ENCODE data around the gene FCAMR.

FCAMR gene, protein sequence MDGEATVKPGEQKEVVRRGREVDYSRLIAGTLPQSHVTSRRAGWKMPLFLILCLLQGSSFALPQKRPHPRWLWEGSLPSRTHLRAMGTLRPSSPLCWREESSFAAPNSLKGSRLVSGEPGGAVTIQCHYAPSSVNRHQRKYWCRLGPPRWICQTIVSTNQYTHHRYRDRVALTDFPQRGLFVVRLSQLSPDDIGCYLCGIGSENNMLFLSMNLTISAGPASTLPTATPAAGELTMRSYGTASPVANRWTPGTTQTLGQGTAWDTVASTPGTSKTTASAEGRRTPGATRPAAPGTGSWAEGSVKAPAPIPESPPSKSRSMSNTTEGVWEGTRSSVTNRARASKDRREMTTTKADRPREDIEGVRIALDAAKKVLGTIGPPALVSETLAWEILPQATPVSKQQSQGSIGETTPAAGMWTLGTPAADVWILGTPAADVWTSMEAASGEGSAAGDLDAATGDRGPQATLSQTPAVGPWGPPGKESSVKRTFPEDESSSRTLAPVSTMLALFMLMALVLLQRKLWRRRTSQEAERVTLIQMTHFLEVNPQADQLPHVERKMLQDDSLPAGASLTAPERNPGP

GRCh38 chr1:206970446-206970845 lies at the start of gene FCAMR:
FCAMR (minus strand) TSS chr1:206970460; CDS start chr1:206970125, 335 bp downstream.
- no peak for DNase-seq (ENCODE audit: low read depth)

DNA sequence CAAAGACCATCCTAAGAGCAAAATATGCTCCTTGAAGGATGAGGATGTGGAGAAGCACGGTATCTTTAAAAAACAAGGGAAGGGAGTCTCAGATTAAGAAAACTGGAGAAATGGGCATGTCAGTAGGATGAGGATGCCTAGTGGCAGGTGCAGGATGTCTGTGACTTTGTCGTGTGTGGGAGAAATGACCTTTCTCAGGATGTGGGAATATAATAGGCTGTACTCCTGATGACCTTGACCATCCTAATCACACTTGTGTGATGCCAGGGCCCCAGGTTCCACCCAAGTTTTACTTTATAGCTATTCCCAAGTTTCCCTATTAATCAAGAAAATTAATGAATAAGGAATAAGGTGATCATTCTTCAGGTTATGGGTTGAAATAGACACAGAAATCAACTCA lies 49.4 kb upstream of the FCAMR start:
- DNase-seq (ENCODE audit: low read depth): no peak

DNA sequence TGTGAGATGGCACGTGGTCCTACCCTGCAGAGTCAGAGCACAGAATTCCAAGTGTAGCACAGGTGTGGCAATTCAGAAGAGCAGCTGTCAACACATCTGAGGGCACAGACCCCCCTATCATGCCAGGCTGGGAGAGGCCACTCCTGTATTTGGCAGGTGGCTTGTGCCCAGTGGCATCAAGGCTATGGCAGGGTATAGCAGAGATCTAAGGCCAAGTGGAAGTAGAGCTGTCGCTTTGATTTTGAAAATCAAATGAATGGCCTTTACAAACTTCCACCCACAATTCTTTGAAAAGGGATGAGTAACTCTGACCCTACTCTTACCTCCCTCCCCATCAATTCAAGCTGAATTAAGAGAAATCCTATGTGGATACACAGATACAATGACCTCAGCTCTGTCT lies 48.9 kb upstream of the FCAMR start:
- no peak for DNase-seq (ENCODE audit: low read depth)

GRCh38 chr1:207018707-207019106 lies 48.4 kb upstream of the FCAMR start:
- no peak for DNase-seq (ENCODE audit: low read depth)

- DNase-seq (ENCODE audit: low read depth): no peak
Observed at GRCh38 chr1:207017615-207018559, 47.6 kb upstream of the FCAMR start.

GRCh38 chr1:207015791-207016190 lies 45.5 kb upstream of the FCAMR start:
- DNase-seq (ENCODE audit: low read depth): no peak

DNA sequence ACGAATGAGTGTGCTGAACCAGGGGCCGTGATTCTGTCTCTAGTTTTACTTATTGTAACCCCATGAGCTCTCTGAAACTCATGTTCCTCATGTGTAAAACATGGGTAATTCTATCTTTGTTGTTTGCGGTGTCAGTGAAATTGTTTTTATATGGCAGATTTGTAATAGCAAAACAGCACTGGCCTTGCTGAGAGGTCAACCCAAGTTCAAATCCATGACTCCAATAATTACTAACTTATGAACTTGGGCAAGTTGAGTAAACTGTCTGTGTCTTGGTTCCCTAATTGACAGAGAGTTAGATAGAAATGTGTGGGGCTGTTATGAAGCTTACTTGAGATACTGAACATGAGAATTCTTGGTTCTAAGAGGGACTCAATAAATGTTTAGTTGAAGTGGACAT lies 44.5 kb upstream of the FCAMR start:
- no peak for DNase-seq (ENCODE audit: low read depth)

DNA sequence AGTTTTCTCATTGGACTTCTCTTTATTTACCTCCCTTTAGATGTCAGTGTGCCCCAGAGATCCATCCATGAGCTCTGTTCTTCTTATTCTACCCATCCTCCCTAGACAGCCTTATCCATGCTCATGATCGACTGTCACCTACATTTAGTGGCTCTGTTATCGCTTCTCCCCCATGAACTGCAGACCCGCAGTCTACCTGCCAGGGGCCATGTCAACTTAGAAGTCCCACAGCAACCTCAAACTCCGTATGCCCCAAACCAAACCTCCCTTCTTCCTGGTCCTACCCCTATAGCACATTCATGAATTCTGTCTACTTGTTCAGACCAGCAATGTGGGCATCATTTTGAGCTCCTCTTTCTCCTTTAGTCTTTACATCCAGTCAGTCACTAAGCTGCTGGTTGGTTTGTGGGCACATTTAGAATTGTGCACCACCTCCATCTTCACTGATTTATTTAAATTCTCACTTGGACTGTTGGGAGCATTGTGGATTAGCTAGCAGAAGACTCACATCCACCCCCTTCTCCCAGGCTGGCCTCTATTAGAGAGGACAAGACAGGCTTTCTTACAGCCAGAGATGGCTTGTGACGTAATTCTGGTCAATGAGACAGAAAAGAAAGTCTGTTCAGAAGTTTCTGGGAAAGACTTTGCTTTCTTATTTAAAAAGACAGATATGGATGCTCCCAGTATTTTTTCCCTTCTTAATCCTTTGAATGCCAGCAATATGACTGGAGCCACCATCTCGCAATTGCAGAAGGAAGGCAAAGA lies 43.2 kb upstream of the FCAMR start:
- no peak for DNase-seq (ENCODE audit: low read depth)

GRCh38 chr1:207010726-207011125 lies 40.5 kb upstream of the FCAMR start:
- DNase-seq (ENCODE audit: low read depth): no peak

DNA sequence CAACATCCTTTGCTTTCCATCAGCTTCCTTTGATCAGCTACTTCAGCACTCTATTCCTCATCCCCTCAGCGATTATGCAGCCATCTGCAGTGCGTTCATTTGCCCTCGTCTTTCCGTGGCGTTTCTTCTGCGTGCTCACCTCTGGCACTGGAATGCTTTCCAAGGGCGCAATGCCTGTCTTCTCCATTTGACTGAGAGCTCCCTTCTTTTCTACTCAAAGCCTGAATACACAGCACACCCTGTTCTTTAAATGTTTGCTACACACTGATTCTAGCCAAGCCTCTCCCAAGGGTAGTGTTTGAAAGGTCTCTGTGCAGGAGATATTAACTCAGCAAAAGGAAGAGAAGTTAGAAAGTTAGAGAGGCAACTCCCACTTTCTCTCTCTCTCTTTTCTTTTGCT lies 39.7 kb upstream of the FCAMR start:
- DNase-seq (ENCODE audit: low read depth): no peak

GRCh38 chr1:207009182-207009850 lies 39.1 kb upstream of the FCAMR start:
- DNase-seq (ENCODE audit: low read depth): no peak

- DNase-seq (ENCODE audit: low read depth): no peak
Observed at GRCh38 chr1:207007352-207008033, 37.2 kb upstream of the FCAMR start.

GRCh38 chr1:207006914-207007313 lies 36.7 kb upstream of the FCAMR start:
- DNase-seq (ENCODE audit: low read depth): no peak

- DNase-seq (ENCODE audit: low read depth): no peak
Observed at GRCh38 chr1:207006083-207006482, 35.8 kb upstream of the FCAMR start.

DNA sequence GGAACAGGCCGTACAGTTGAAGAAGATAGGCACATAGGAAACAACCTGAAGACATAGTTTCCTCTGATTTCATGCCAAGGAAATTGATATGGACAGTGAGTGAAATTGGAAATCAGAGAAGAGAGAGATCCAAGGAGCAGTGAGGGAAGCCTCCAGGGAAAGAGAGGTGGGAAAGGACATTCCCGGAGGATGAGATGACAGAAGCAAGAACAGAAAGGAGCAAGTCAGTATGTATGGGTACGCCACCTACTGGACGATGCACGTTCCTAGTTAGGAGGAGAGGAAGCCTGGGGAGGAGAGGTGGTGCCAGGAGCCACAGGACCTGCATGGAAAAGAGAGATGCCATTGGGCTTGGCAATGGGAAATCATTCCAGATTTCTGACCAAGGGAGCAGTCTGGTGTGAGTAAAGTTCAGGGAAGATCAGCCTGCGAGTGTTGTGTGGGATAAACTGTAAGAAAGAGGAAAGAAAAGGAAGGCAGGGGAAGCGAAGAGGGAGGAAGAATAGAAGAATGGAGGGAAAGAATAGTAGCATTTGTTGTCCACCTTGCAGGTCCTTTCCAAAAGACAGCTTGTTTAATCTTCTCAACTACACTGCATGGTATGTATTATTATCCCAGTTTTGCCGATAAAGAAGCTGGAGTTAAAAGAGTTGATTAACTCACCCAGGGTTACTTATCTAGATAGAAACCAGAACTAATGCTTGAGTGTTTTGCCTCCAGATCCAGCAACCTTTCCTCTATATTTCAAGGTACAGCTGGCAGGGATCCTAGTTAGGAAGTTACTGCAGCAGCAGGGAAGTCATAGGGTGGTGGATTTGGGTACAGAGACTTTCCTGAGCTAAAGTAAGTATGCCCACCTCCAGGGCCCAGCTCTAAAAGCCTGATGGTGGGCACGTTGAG lies 34.9 kb upstream of the FCAMR start:
- DNase-seq (ENCODE audit: low read depth): peak; percentile 13

DNA sequence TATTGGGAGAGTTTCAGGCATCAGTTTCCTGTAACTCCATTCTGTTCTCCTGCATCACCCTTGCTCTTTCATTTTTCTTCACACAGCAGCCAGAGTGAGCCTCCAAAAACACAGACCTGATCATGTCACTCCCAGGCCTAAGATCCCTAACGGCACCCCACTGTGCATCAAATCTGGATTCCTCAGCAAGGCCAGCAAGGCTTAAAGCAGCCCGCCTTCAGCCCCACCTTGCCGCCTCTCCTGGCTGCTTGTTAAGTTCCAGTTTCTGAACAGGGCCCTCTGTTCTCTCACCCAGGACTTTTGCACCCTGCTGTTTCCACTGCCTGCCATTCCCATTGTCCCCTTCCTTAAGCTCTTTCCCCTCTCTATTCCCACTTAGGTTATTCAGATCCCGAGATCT lies 33.0 kb upstream of the FCAMR start:
- no peak for DNase-seq (ENCODE audit: low read depth)

- no peak for DNase-seq (ENCODE audit: low read depth)
Observed at GRCh38 chr1:207002724-207003146, 32.5 kb upstream of the FCAMR start.

GRCh38 chr1:207001492-207002245 lies 31.4 kb upstream of the FCAMR start:
- no peak for DNase-seq (ENCODE audit: low read depth)

Data from stimulated activated CD4-positive, alpha-beta T cell treated with anti-CD3 and anti-CD28 coated beads, Interleukin-2, amount 100 ng/mL, for 4 hours (primary cell).